Erythroblast (primary cell): ENCODE results near the gene TMEM259.
"Not testable (repeated sequence)": the region's sequence is repeated elsewhere in the genome, so short reads cannot be mapped to it uniquely, and the experiment has no call there.

Source experiments
- DNase-seq, 2 experiments: peaks; one replicate each; lab custom pipeline; 2025; lab: John Stamatoyannopoulos, UW
- GATA1 ChIP-seq: IDR thresholded peaks from 2 replicates; pipeline ENCODE4 v1.6.1; 2011; ENCODE audit warnings: low read depth, mild to moderate bottlenecking, control low read depth, low read length, moderate library complexity
- POLR2A ChIP-seq: IDR thresholded peaks from 2 replicates; pipeline ENCODE4 v1.6.1; 2011; ENCODE audit warnings: mild to moderate bottlenecking, low read length

The TMEM259 gene

DNA sequence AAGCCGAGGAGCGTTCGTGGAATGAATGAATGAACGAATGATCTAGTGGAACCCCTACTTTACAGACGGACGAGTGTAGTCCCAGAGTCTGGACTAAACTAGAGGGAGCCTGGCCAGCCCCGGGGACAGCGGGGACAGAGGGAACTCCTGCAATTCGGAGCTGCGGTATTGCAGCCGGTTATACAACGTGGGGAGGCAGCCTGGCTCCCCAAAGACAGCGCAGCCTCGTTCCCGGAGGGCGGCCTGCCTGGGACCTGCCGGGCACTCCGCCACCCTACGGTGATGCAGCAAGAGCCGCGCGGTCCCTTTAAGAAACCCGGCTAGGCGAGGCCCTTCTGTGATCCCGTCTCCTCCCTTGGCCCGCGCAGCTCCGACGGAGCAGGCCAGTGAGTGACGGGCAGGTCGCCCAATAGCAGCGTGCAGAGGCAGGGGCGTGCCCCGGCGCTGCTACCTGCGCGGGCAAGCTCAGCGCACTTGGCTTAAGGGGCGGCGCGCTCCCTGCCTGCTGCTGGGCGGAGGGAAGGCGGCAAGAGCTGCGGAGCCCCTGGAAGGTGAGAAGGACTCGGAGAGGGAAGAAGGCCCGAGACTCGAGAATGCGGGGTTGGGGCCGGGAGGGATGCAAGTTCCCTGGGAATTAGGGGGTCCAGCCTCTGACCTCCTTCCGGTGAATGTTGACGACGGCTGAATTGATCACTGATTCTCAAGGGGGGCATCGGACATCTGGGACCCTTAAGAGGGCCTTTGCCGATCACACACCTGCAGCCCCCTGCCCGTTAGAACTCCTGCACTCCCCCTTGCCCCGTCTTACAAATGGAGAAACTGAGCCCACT, 18.9 kb upstream of the TMEM259 start, which contains the start of gene ABCA7:
Gene ABCA7 (plus strand): TSS at position 462 of the 830 bp plus-strand sequence. CDS start 1,255 bp downstream, outside the sequence.
- peak; percentile 100 for DNase-seq
- TF ChIP-seq GATA1 = no peak
- peak; percentile 71 for TF ChIP-seq POLR2A

- DNase-seq = no peak
- no peak for TF ChIP-seq POLR2A
Measured at GRCh38 chr19:1038978-1039645, 18.2 kb upstream of the TMEM259 start.

DNA sequence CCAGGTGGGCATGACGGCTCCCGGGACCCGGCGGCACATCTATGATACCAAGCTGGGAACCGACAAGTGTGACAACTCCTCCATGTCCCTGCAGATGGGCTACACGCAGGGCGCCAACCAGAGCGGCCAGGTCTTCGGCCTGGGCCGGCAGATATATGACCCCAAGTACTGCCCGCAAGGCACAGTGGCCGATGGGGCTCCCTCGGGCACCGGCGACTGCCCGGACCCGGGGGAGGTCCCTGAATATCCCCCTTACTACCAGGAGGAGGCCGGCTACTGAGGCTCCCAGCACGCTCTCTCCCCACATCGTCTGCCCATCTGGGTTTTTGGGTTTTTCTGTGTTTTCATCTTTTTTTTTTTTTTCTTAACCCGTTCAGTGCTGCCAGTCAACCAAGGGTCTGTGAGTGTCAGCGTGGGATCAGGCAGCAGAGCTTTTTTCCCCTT, 16.7 kb upstream of the TMEM259 start:
- no peak for TF ChIP-seq POLR2A
- DNase-seq = no peak

DNA sequence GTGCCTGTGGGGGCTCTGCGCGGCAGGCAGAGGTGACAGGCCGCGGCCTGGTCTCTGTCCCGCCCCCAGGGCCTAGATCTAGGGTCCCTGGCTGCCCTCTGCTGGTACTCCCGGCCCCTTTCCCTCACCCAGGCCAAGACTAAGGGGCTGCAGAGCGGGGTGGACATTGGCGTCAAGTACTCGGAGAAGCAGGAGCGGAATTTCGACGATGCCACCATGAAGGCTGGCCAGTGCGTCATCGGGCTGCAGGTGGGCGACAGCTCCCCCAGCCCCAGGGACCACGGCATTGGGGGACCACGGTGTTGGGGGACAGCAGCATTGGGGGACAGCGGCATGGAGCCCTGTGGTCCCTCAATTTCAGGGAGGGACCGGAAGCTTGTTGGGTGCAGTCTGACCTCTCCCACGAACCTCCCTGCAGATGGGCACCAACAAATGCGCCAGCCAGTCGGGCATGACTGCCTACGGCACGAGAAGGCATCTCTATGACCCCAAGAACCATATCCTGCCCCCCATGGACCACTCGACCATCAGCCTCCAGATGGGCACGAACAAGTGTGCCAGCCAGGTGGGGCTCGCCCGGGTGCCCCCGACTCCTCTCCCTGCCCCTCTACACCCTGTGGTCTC, 15.2 kb upstream of the TMEM259 start:
- no peak for DNase-seq

DNA sequence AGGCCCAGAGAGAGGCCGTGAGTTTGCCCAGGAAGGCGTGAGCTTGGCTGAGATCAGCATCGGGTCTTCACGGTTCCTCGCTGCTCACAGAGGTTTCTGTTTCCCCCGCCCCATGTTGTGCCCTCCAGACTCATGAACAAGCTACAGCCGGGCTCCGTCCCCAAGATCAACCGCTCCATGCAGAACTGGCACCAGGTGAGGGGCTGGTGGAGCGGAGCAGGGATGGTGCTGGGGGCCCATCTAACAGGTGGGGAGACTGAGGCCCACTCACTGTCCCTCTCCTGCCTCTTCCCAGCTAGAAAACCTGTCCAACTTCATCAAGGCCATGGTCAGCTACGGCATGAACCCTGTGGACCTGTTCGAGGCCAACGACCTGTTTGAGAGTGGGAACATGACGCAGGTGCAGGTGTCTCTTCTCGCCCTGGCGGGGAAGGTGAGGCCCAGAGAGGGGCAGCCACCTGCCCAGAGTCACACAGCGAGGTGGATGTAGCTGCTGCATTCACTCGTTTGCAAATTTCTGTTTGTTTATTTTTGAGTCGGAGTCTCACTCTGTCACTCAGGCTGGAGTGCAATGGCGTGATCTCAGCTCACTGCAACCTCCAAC, 11.4 kb upstream of the TMEM259 start:
- TF ChIP-seq GATA1 = no peak
- no peak for TF ChIP-seq POLR2A
- no peak for DNase-seq

More for the DNA sequence above, 15.2 kb upstream of the TMEM259 start:
- TF ChIP-seq GATA1 = no peak
- no peak for TF ChIP-seq POLR2A

DNA sequence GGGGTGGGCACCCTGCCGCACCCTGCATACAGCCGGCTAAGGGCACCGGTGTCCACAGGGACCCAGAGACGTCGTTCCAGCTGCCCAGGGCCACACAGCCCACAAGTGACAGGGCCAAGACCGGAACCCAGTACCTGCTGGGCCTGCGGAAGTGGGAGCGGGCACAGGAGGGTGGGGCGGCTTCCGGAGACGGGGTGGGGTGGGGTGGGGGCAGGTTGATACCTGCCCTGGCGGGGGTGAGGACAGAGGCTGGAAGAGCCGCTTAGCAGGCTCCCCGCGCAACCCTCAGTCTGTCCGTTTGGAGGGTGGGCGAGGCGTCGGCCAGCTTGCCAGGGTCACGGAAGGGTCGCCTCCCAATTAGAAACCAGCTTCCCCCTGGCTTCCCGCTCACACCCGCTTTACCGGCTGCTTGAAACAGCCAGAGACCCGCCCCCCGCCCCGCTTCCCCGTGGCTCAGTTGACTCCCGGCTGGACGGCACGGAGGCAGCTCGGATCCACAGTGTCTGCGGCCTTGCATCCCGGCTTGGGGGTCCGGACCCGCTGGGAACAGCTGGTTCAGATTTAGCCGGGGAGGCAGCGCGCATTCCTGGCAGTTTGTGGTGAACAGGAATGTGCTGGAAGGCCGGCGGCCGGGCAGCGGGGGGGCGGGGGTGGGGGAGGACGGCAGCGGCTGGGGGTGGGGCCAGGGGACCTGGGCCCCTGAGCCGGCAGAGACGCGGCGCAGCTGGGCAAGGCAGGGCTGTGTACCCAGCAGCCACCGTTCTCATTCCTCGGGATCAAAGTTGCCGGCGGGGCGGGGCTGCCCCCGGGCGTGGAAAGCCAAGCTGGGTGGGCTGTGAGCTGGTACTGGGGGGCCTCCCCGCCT, 7.4 kb upstream of the TMEM259 start:
- no peak for TF ChIP-seq POLR2A
- TF ChIP-seq GATA1 = no peak
- DNase-seq = peak; percentile 52 to 56

- no peak for DNase-seq
Measured at GRCh38 chr19:1027650-1028061, 6.7 kb upstream of the TMEM259 start.

GRCh38 chr19:1026783-1027649, 6.1 kb upstream of the TMEM259 start:
- TF ChIP-seq POLR2A (no peak), GATA1 (no peak)

More at GRCh38 chr19:1027650-1028061, 6.7 kb upstream of the TMEM259 start:
- no peak for TF ChIP-seq GATA1
- TF ChIP-seq POLR2A = no peak

GRCh38 chr19:1025960-1026782, 5.2 kb upstream of the TMEM259 start, which contains the start of gene CNN2:
TSS of gene CNN2 (plus strand) at chr19:1026608. CDS start at chr19:1026662, 54 bp downstream.
- peak; percentile 76 to 83 for DNase-seq
- no peak for TF ChIP-seq GATA1
- TF ChIP-seq POLR2A = peak; percentile 41

More at GRCh38 chr19:1026783-1027649, 6.1 kb upstream of the TMEM259 start:
- DNase-seq = peak; percentile 50 to 52

DNA sequence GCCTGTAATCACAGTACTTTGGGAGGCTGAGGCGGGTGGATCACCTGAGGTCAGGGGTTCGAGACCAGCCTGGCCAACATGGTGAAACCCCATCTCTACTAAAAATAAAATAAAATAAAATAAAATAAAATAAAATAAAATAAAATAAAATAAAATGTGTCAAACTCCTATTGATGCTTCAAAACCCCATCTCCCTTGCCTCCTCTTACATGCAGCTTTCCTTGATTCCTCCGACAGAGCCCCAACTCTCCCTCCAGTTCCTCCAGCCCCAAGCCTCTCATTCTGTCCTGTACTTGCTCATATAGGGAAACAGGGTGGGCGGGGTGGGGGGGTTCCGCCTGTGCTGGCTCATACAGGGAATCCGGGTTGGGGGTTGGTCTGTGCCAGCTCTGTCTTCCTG, 4.2 kb upstream of the TMEM259 start:
- not testable (repeated sequence) for DNase-seq

DNA sequence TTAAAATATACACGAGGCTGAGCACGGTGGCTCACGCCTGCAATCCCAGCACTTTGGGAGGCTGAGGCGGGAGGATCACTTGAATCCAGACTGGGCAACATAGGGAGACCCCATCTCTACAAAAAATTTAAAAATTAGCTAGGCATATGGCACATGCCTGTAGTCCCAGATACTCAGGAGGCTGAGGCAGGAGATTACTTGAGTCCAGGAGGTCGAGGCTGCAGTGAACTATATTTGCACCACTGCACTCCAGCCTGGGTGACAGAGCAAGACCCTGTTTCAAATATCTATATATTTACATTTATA, 2.9 kb upstream of the TMEM259 start:
- not testable (repeated sequence) for DNase-seq
